Glutamatergic neuron (in vitro differentiated cells): ENCODE results near the gene ITGB1BP1. TPM values are rescaled to one million over a fixed set of nuclear protein-coding genes. Genes with fewer than 3 reads are reported as not detected.

ENCODE experiments used
- DNase-seq: peaks from one replicate; pipeline ENCODE4 v3.0.0; 2022
- H3K27ac Mint-ChIP-seq: one replicate; pipeline ENCODE4 v1.8.0; 2020; ENCODE audit warnings: mild to moderate bottlenecking, mixed read lengths, inconsistent platforms; ENCODE audit not compliant: unreplicated experiment
- H3K27me3 Mint-ChIP-seq: one replicate; pipeline ENCODE4 v1.8.0; 2020; ENCODE audit warnings: mild to moderate bottlenecking, moderate library complexity, mixed read lengths, inconsistent platforms; ENCODE audit not compliant: unreplicated experiment
- H3K36me3 Mint-ChIP-seq: one replicate; pipeline ENCODE4 v1.8.0; 2020; ENCODE audit warnings: mild to moderate bottlenecking, mixed read lengths, inconsistent platforms; ENCODE audit not compliant: unreplicated experiment
- H3K4me1 Mint-ChIP-seq: one replicate; pipeline ENCODE4 v1.8.0; 2020; ENCODE audit warnings: mild to moderate bottlenecking, low read depth, mixed read lengths, inconsistent platforms; ENCODE audit not compliant: unreplicated experiment
- H3K4me3 Mint-ChIP-seq: one replicate; pipeline ENCODE4 v1.8.0; 2020; ENCODE audit warnings: mild to moderate bottlenecking, mixed read lengths, inconsistent platforms; ENCODE audit not compliant: unreplicated experiment
- H3K9me3 Mint-ChIP-seq: one replicate; pipeline ENCODE4 v1.8.0; 2020; ENCODE audit warnings: mild to moderate bottlenecking, moderate library complexity, mixed read lengths, inconsistent platforms; ENCODE audit not compliant: unreplicated experiment
- total RNA-seq: library from RNA; stranded (reverse); fragmentation: NEBNext Ultra II Directional; extraction: Animal tissue kit (Norgen Biotek cat#: 25700); gene quantifications from one replicate; pipeline ENCODE4 v1.2.1, GENCODE V29; 2021; ENCODE audit not compliant: unreplicated experiment
- TF ChIP-seq, protein P1 (sequence below): fragments of 200-600 bp; sonication (generic); IDR thresholded peaks from one replicate; pipeline ENCODE4 v1.5.0; 2021; ENCODE audit not compliant: partially characterized antibody, unreplicated experiment

Gene ITGB1BP1
- total RNA-seq, 1 donor from 2014 or later: 62.7 TPM

GRCh38 chr2:9461079-9461478 is 37.8 kb upstream of the ITGB1BP1 start:
- no peak for DNase-seq
- Mint-ChIP-seq H3K27ac (no peak overlapping the region), H3K36me3 (no peaks in the 10 kb centered on the region), H3K27me3 (peaks cover 5% of the 10 kb centered on the region), H3K4me1 (peaks cover 19% of the 10 kb centered on the region), H3K4me3 (no peak overlapping the region), H3K9me3 (no peaks in the 10 kb centered on the region)
- TF ChIP-seq, protein P1, sequence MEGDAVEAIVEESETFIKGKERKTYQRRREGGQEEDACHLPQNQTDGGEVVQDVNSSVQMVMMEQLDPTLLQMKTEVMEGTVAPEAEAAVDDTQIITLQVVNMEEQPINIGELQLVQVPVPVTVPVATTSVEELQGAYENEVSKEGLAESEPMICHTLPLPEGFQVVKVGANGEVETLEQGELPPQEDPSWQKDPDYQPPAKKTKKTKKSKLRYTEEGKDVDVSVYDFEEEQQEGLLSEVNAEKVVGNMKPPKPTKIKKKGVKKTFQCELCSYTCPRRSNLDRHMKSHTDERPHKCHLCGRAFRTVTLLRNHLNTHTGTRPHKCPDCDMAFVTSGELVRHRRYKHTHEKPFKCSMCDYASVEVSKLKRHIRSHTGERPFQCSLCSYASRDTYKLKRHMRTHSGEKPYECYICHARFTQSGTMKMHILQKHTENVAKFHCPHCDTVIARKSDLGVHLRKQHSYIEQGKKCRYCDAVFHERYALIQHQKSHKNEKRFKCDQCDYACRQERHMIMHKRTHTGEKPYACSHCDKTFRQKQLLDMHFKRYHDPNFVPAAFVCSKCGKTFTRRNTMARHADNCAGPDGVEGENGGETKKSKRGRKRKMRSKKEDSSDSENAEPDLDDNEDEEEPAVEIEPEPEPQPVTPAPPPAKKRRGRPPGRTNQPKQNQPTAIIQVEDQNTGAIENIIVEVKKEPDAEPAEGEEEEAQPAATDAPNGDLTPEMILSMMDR: no peak

- Mint-ChIP-seq H3K27me3 (peaks cover 5% of the 10 kb centered on the region), H3K36me3 (no peaks in the 10 kb centered on the region), H3K4me1 (peaks cover 19% of the 10 kb centered on the region), H3K4me3 (no peak overlapping the region), H3K27ac (no peak overlapping the region), H3K9me3 (no peaks in the 10 kb centered on the region)
- DNase-seq: no peak
- TF ChIP-seq, protein P1: no peak
Observed at GRCh38 chr2:9460441-9461017, 37.2 kb upstream of the ITGB1BP1 start.

GRCh38 chr2:9451231-9451630 is 27.9 kb upstream of the ITGB1BP1 start:
- Mint-ChIP-seq H3K4me3 (no peak overlapping the region), H3K27me3 (no peaks in the 10 kb centered on the region), H3K4me1 (no peaks in the 10 kb centered on the region), H3K27ac (no peak overlapping the region), H3K36me3 (no peaks in the 10 kb centered on the region), H3K9me3 (no peaks in the 10 kb centered on the region)
- no peak for DNase-seq
- TF ChIP-seq, protein P1: no peak

- Mint-ChIP-seq H3K4me3 (no peak overlapping the region), H3K27me3 (no peaks in the 10 kb centered on the region), H3K4me1 (no peaks in the 10 kb centered on the region), H3K27ac (no peak overlapping the region), H3K36me3 (no peaks in the 10 kb centered on the region), H3K9me3 (no peaks in the 10 kb centered on the region)
- TF ChIP-seq, protein P1: no peak
- no peak for DNase-seq
Observed at GRCh38 chr2:9445089-9445488, 21.8 kb upstream of the ITGB1BP1 start.

DNA sequence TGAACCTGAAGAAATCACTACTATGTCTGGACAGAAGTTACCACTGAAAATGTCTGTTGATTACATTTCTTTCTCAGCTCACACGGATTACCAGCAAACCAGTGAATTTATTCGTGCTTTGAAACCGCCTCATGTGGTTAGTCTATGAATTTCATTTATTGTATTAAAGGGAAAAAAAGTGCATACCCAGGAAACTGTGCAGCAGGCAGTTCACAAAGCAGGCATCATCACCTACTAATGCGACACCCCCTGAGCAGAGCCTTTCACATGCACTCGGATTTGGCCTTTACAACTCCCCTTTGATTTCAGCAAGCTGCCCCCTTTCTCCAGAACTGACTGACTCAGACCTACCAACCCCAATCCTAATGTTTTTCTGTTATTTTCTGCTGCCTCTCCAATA is 20.2 kb upstream of the ITGB1BP1 start:
- no peaks in the 10 kb centered on the region for H3K36me3 Mint-ChIP-seq

More for the DNA sequence above, 20.2 kb upstream of the ITGB1BP1 start:
- Mint-ChIP-seq H3K4me3 (no peak overlapping the region), H3K27me3 (no peaks in the 10 kb centered on the region), H3K9me3 (no peaks in the 10 kb centered on the region), H3K4me1 (no peaks in the 10 kb centered on the region), H3K27ac (no peak overlapping the region)
- TF ChIP-seq, protein P1: no peak
- DNase-seq: no peak
